ENCODE measurements around the gene IVL.

Gene IVL

GRCh38 chr1:152880316-152880715, 28.0 kb upstream of the IVL start:
- no peaks in the 10 kb centered on the region for H3K9me3 Mint-ChIP-seq
- peaks cover 0 to 5% of the 10 kb centered on the region in 2 donors for H3K4me1 Mint-ChIP-seq
- peaks cover 17 to 28% of the 10 kb centered on the region in 2 donors for H3K27me3 Mint-ChIP-seq
- no peak for DNase-seq
- no peak overlapping the region for H3K27ac Mint-ChIP-seq
- no peaks in the 10 kb centered on the region for H3K36me3 Mint-ChIP-seq
- ATAC-seq (replicated peaks), result no peak
- no peak overlapping the region for H3K4me3 Mint-ChIP-seq

GRCh38 chr1:152880907-152881306, 27.4 kb upstream of the IVL start:
- no peak for ATAC-seq (replicated peaks)
- Mint-ChIP-seq H3K4me3 (no peak overlapping the region), H3K9me3 (no peaks in the 10 kb centered on the region), H3K27ac (no peak overlapping the region), H3K4me1 (peaks cover 0 to 5% of the 10 kb centered on the region in 2 donors), H3K36me3 (no peaks in the 10 kb centered on the region), H3K27me3 (peaks cover 18 to 25% of the 10 kb centered on the region in 2 donors)
- DNase-seq, result no peak

GRCh38 chr1:152884085-152884484, 24.3 kb upstream of the IVL start:
- Mint-ChIP-seq H3K4me1 (peaks cover 0 to 5% of the 10 kb centered on the region in 2 donors), H3K9me3 (peaks cover 0 to 2% of the 10 kb centered on the region in 2 donors), H3K27ac (no peak overlapping the region), H3K36me3 (no peaks in the 10 kb centered on the region), H3K4me3 (no peak overlapping the region), H3K27me3 (peaks cover 10 to 34% of the 10 kb centered on the region in 2 donors)
- no peak for DNase-seq
- no peak for ATAC-seq (replicated peaks)

- Mint-ChIP-seq H3K27me3 (peaks cover 10 to 34% of the 10 kb centered on the region in 2 donors), H3K36me3 (no peaks in the 10 kb centered on the region), H3K4me3 (no peak overlapping the region), H3K9me3 (peaks cover 0 to 2% of the 10 kb centered on the region in 2 donors), H3K4me1 (peaks cover 0 to 5% of the 10 kb centered on the region in 2 donors), H3K27ac (no peak overlapping the region)
- no peak for DNase-seq
- no peak for ATAC-seq (replicated peaks)
Measured at GRCh38 chr1:152884506-152884905, 23.8 kb upstream of the IVL start.

- peaks cover 0 to 5% of the 10 kb centered on the region in 2 donors for H3K4me1 Mint-ChIP-seq
Measured at GRCh38 chr1:152884966-152885624, 23.3 kb upstream of the IVL start.

GRCh38 chr1:152886085-152886484, 22.3 kb upstream of the IVL start:
- H3K27ac Mint-ChIP-seq, result no peak overlapping the region
- H3K9me3 Mint-ChIP-seq, result peaks cover 0 to 2% of the 10 kb centered on the region in 2 donors
- no peaks in the 10 kb centered on the region for H3K36me3 Mint-ChIP-seq
- H3K27me3 Mint-ChIP-seq, result peaks cover 10 to 34% of the 10 kb centered on the region in 2 donors
- ATAC-seq (replicated peaks) (no peak), DNase-seq (no peak)
- peaks cover 0 to 5% of the 10 kb centered on the region in 2 donors for H3K4me1 Mint-ChIP-seq
- no peak overlapping the region for H3K4me3 Mint-ChIP-seq

More at GRCh38 chr1:152884966-152885624, 23.3 kb upstream of the IVL start:
- no peak overlapping the region for H3K4me3 Mint-ChIP-seq
- DNase-seq (no peak), ATAC-seq (replicated peaks) (no peak)
- H3K36me3 Mint-ChIP-seq, result no peaks in the 10 kb centered on the region
- H3K27ac Mint-ChIP-seq, result no peak overlapping the region
- H3K27me3 Mint-ChIP-seq, result peaks cover 10 to 34% of the 10 kb centered on the region in 2 donors
- H3K9me3 Mint-ChIP-seq, result peaks cover 0 to 2% of the 10 kb centered on the region in 2 donors

GRCh38 chr1:152886758-152887409, 21.5 kb upstream of the IVL start:
- Mint-ChIP-seq H3K27ac (no peak overlapping the region), H3K27me3 (peaks cover 10 to 39% of the 10 kb centered on the region in 2 donors), H3K4me3 (no peak overlapping the region), H3K36me3 (no peaks in the 10 kb centered on the region), H3K4me1 (peaks cover 0 to 5% of the 10 kb centered on the region in 2 donors), H3K9me3 (peaks cover 0 to 2% of the 10 kb centered on the region in 2 donors)
- no peak for ATAC-seq (replicated peaks)
- no peak for DNase-seq

- Mint-ChIP-seq H3K4me1 (peaks cover 0 to 5% of the 10 kb centered on the region in 2 donors), H3K9me3 (peaks cover 0 to 2% of the 10 kb centered on the region in 2 donors)
- no peak for ATAC-seq (replicated peaks)
Measured at GRCh38 chr1:152888126-152888525, 20.2 kb upstream of the IVL start.

GRCh38 chr1:152899027-152899426, 9.3 kb upstream of the IVL start:
- Mint-ChIP-seq H3K36me3 (no peaks in the 10 kb centered on the region), H3K27me3 (peaks cover 41 to 42% of the 10 kb centered on the region in 2 donors), H3K4me3 (no peak overlapping the region), H3K9me3 (peaks cover 0 to 2% of the 10 kb centered on the region in 2 donors), H3K4me1 (no peaks in the 10 kb centered on the region), H3K27ac (no peak overlapping the region)
- ATAC-seq (replicated peaks), result no peak
- DNase-seq, result no peak

More at GRCh38 chr1:152888126-152888525, 20.2 kb upstream of the IVL start:
- H3K27ac Mint-ChIP-seq, result no peak overlapping the region
- no peak for DNase-seq
- no peaks in the 10 kb centered on the region for H3K36me3 Mint-ChIP-seq
- no peak overlapping the region for H3K4me3 Mint-ChIP-seq
- H3K27me3 Mint-ChIP-seq, result peaks cover 10 to 40% of the 10 kb centered on the region in 2 donors

GRCh38 chr1:152899883-152900282, 8.5 kb upstream of the IVL start:
- Mint-ChIP-seq H3K9me3 (no peaks in the 10 kb centered on the region), H3K36me3 (no peaks in the 10 kb centered on the region), H3K27me3 (peaks cover 36% of the 10 kb centered on the region in 2 donors), H3K27ac (no peak overlapping the region), H3K4me1 (no peaks in the 10 kb centered on the region), H3K4me3 (no peak overlapping the region)
- ATAC-seq (replicated peaks) (no peak), DNase-seq (no peak)

- no peak overlapping the region for H3K27ac Mint-ChIP-seq
- no peak for ATAC-seq (replicated peaks)
Measured at GRCh38 chr1:152901631-152902030, 6.7 kb upstream of the IVL start.

GRCh38 chr1:152902636-152903035, 5.7 kb upstream of the IVL start:
- H3K4me1 Mint-ChIP-seq, result peaks cover 0 to under 1% of the 10 kb centered on the region in 2 donors
- ATAC-seq (replicated peaks) (no peak), DNase-seq (no peak)
- H3K27ac Mint-ChIP-seq, result no peak overlapping the region
- H3K27me3 Mint-ChIP-seq, result peaks cover 42 to 47% of the 10 kb centered on the region in 2 donors
- H3K36me3 Mint-ChIP-seq, result no peaks in the 10 kb centered on the region
- H3K9me3 Mint-ChIP-seq, result no peaks in the 10 kb centered on the region
- H3K4me3 Mint-ChIP-seq, result no peak overlapping the region

More at GRCh38 chr1:152901631-152902030, 6.7 kb upstream of the IVL start:
- no peaks in the 10 kb centered on the region for H3K36me3 Mint-ChIP-seq
- H3K4me1 Mint-ChIP-seq, result no peaks in the 10 kb centered on the region
- no peak overlapping the region for H3K4me3 Mint-ChIP-seq
- no peak for DNase-seq
- no peaks in the 10 kb centered on the region for H3K9me3 Mint-ChIP-seq
- H3K27me3 Mint-ChIP-seq, result peaks cover 40 to 46% of the 10 kb centered on the region in 2 donors

GRCh38 chr1:152904688-152905440, 3.5 kb upstream of the IVL start:
- no peak overlapping the region for H3K4me3 Mint-ChIP-seq
- no peak for DNase-seq
- no peaks in the 10 kb centered on the region for H3K36me3 Mint-ChIP-seq
- peaks cover 45 to 47% of the 10 kb centered on the region in 2 donors for H3K27me3 Mint-ChIP-seq
- ATAC-seq (replicated peaks), result no peak
- peaks cover 5 to 8% of the 10 kb centered on the region in 2 donors for H3K4me1 Mint-ChIP-seq
- no peak overlapping the region for H3K27ac Mint-ChIP-seq
- H3K9me3 Mint-ChIP-seq, result peaks cover 0 to 2% of the 10 kb centered on the region in 2 donors

- Mint-ChIP-seq H3K4me3 (no peak overlapping the region), H3K36me3 (no peaks in the 10 kb centered on the region), H3K4me1 (peaks cover 5 to 8% of the 10 kb centered on the region in 2 donors), H3K9me3 (peaks cover 0 to 5% of the 10 kb centered on the region in 2 donors), H3K27me3 (peaks cover 43 to 44% of the 10 kb centered on the region in 2 donors), H3K27ac (no peak overlapping the region)
- DNase-seq (no peak), ATAC-seq (replicated peaks) (no peak)
Measured at GRCh38 chr1:152906023-152906565, 2.3 kb upstream of the IVL start.

Measured in stimulated activated naive B cell treated with anti-CD40 and anti-IgM and Interleukin-4, amounts not matched to agents 10 μg/mL and 1 μg/mL and 100 μg/mL, for 72 hours (primary cell).